HepG2 (cell line): ENCODE results near the gene ASCL3. TPM values are rescaled to one million over a fixed set of nuclear protein-coding genes. Genes with fewer than 3 reads are reported as not detected.
"Not testable (repeated sequence)": the region's sequence is repeated elsewhere in the genome, so short reads cannot be mapped to it uniquely, and the experiment has no call there.

Experiments used
- ATAC-seq: fragments of 200-7000 bp; cut with Tn5 transposase; 3 replicates; pipeline ENCODE4 v1.9.1; 2020; ENCODE audit warnings: mild to moderate bottlenecking, moderate library complexity
- BruUV-seq: library from RNA; stranded (reverse); fragments of 400-500 nt; replicated peaks from 2 replicates; lab custom pipeline; 2021; lab: Mats Ljungman, UMichigan
- CTCF ChIA-PET: fragments of 300-600 bp; formaldehyde crosslinking; extraction: SDS; loops from one replicate; lab custom pipeline; 2021; ENCODE audit warnings: low total read pairs, inconsistent platforms, low intra/inter-chr PET ratio; lab: Yijun Ruan, JAX
- POLR2A ChIA-PET: fragments of 350-600 bp; sonication (Branson Sonifier 250); formaldehyde crosslinking; loops from one replicate; lab custom pipeline; 2020; ENCODE audit warnings: antibody characterized with exemption, inconsistent platforms; lab: Yijun Ruan, JAX
- DNase-seq: peaks from one replicate; pipeline ENCODE4 v3.0.0-alpha.2; 2015; ENCODE audit warnings: low spot score
- FAIRE-seq: peaks from 3 replicates; lab custom pipeline; 2011; peaks lifted over from hg19 to GRCh38; lab: Jason Lieb, UNC
- H2AFZ ChIP-seq: one replicate; pipeline ENCODE4 v1.6.1; 2011; ENCODE audit warnings: low read length, inconsistent platforms
- H3K27ac ChIP-seq: fragments of 300-600 bp; 3 replicates; pipeline ENCODE4 v1.8.0; 2011; ENCODE audit warnings: mixed run types, mild to moderate bottlenecking, mixed read lengths, low read length, inconsistent platforms; ENCODE audit not compliant: insufficient read depth; ENCODE audit errors: extremely low read length
- H3K27me3 ChIP-seq, 2 experiments: fragments of 200-600 bp in 1 of 2; 2 replicates in 1 of 2; 3 replicates in 1 of 2; pipeline versions ENCODE4 v1.6.0 to v1.8.0; 2011; ENCODE audit warnings: low read length in 2 of 2, mild to moderate bottlenecking in 2 of 2, moderate library complexity in 2 of 2, inconsistent platforms in 1 of 2; ENCODE audit not compliant: insufficient read depth in 2 of 2, control insufficient read depth in 1 of 2
- H3K36me3 ChIP-seq, 2 experiments: fragments of 200-600 bp in 1 of 2; replicated peaks in 1 of 2; 2 replicates in 1 of 2; 3 replicates in 1 of 2; pipeline versions ENCODE4 v1.5.1 to v1.8.0; 2011; ENCODE audit warnings: low read length in 2 of 2, inconsistent platforms in 1 of 2; ENCODE audit not compliant: insufficient read depth in 2 of 2, control insufficient read depth in 1 of 2
- H3K4me1 ChIP-seq: 2 replicates; pipeline ENCODE4 v1.5.1; 2012; ENCODE audit warnings: low read length, inconsistent platforms; ENCODE audit not compliant: insufficient read depth
- H3K4me2 ChIP-seq: 2 replicates; pipeline ENCODE4 v1.6.0; 2011; ENCODE audit warnings: low read depth, low read length, inconsistent platforms
- H3K4me3 ChIP-seq, 3 experiments: fragments of 200-600 bp in 1 of 3; sonication (generic), shearing (Covaris generic) in 1 of 3; replicated peaks in 1 of 3; 2 replicates each; pipeline ENCODE4 v1.5.1; 2011 to 2016; ENCODE audit warnings: low read length in 3 of 3, inconsistent platforms in 2 of 3, low read depth in 2 of 3, mild to moderate bottlenecking in 2 of 3, control low read depth in 1 of 3, mixed read lengths in 1 of 3; ENCODE audit not compliant: insufficient read depth in 1 of 3
- H3K79me2 ChIP-seq: one replicate; pipeline ENCODE4 v1.6.1; 2011; ENCODE audit warnings: low read length, inconsistent platforms; ENCODE audit not compliant: insufficient read depth
- H3K9ac ChIP-seq: 2 replicates; pipeline ENCODE4 v1.6.0; 2011; ENCODE audit warnings: mild to moderate bottlenecking, low read depth, low read length, inconsistent platforms; ENCODE audit not compliant: insufficient read depth
- H3K9me3 ChIP-seq: 2 replicates; pipeline ENCODE4 v1.5.1; 2012; ENCODE audit warnings: mild to moderate bottlenecking, low read length
- H4K20me1 ChIP-seq: 2 replicates; pipeline ENCODE4 v1.6.0; 2011; ENCODE audit warnings: inconsistent platforms, mild to moderate bottlenecking, low read length, moderate library complexity; ENCODE audit not compliant: insufficient read depth
- MIER3 ChIP-seq: IDR thresholded peaks from 2 replicates; pipeline ENCODE4 v1.6.1; 2016; ENCODE audit warnings: missing compliant biosample characterization, borderline replicate concordance
- NFIC ChIP-seq: IDR thresholded peaks from 2 replicates; pipeline ENCODE4 v1.6.1; 2012; ENCODE audit warnings: mild to moderate bottlenecking, low read length, inconsistent platforms
- PRMT3 ChIP-seq: sonication (generic); formaldehyde crosslinking; IDR thresholded peaks from 2 replicates; pipeline ENCODE4 v1.8.1; 2022; ENCODE audit warnings: low read depth, mild to moderate bottlenecking, moderate library complexity, missing genetic modification reagents, borderline replicate concordance
- RERE ChIP-seq: IDR thresholded peaks from 2 replicates; pipeline ENCODE4 v1.6.1; 2016; ENCODE audit warnings: low read depth, missing genetic modification reagents, missing compliant biosample characterization
- SCMH1 ChIP-seq: sonication (generic); formaldehyde crosslinking; IDR thresholded peaks from 2 replicates; pipeline ENCODE4 v1.9.0; 2021; ENCODE audit warnings: missing genetic modification reagents, mild to moderate bottlenecking, borderline replicate concordance
- ZBTB1 ChIP-seq: sonication (generic); formaldehyde crosslinking; IDR thresholded peaks from 2 replicates; pipeline ENCODE4 v1.4.0; 2020; ENCODE audit warnings: missing genetic modification reagents, borderline replicate concordance
- ZKSCAN1 ChIP-seq: fragments of 150-350 bp; IDR thresholded peaks from 2 replicates; pipeline ENCODE4 v1.6.1; 2014; ENCODE audit warnings: low read length
- ZNF329 ChIP-seq: sonication (generic); formaldehyde crosslinking; IDR thresholded peaks from 2 replicates; pipeline ENCODE4 v1.9.0; 2021; ENCODE audit warnings: low read depth, mild to moderate bottlenecking, missing genetic modification reagents
- ZNF331 ChIP-seq: sonication (generic); formaldehyde crosslinking; IDR thresholded peaks from 2 replicates; pipeline ENCODE4 v1.4.0; 2020; ENCODE audit warnings: missing genetic modification reagents
- ZNF33A ChIP-seq: sonication (generic); formaldehyde crosslinking; IDR thresholded peaks from 2 replicates; pipeline ENCODE4 v1.5.1; 2020; ENCODE audit warnings: missing genetic modification reagents, mild to moderate bottlenecking, moderate library complexity, borderline replicate concordance
- ZNF660 ChIP-seq: sonication (generic); formaldehyde crosslinking; IDR thresholded peaks from 2 replicates; pipeline ENCODE4 v1.5.1; 2020; ENCODE audit warnings: mild to moderate bottlenecking, low read depth, missing genetic modification reagents, borderline replicate concordance
- ZNF720 ChIP-seq: sonication (generic); formaldehyde crosslinking; IDR thresholded peaks from 2 replicates; pipeline ENCODE4 v1.4.0; 2020; ENCODE audit warnings: missing genetic modification reagents
- WGBS: methylation state at CpG from one replicate; pipeline ENCODE4 v1.1.6; 2017; ENCODE audit warnings: low lambda C conversion rate; 5-methylcytosine and 5-hydroxymethylcytosine counted together
- in situ Hi-C: cut with HindIII; loops from 2 replicates; pipeline ENCODE4 v1.10.0; 2017; ENCODE audit warnings: low pct_unique_long_range_greater_than_20kb; ENCODE audit not compliant: extremely low pct_ligation_motif_present
- intact Hi-C: fragments of 100-400 bp; cut with micrococcal nuclease; formaldehyde crosslinking; loops from one replicate; pipeline ENCODE4 v1.10.0; 2022; ENCODE audit not compliant: unreplicated experiment
- polyA plus RNA-seq, 8 experiments: library from polyadenylated mRNA; depleted of rRNA in 3 of 8; stranded (reverse) in 7 of 8; unstranded in 1 of 8; fragments of >200 nt; fragmentation: Illumina TruSeq in 4 of 8; extraction: Trizol in 4 of 8; gene quantifications; 2 replicates each; pipeline versions ENCODE4 v1.2.1 to v1.2.3, GENCODE V29; 2011 to 2016; ENCODE audit warnings: low read depth in 4 of 8, missing spikeins in 1 of 8, mixed read lengths in 1 of 8; ENCODE audit not compliant: insufficient read depth in 1 of 8
- total RNA-seq, 5 experiments: library from RNA; depleted of rRNA; stranded (reverse); fragments of >200 nt; fragmentation: Illumina TruSeq; extraction: Trizol; gene quantifications; 2 replicates each; pipeline ENCODE4 v1.2.3, GENCODE V29; 2016; ENCODE audit warnings: low read depth in 1 of 5

Gene ASCL3
- total and polyA plus RNA-seq, 2 of the 13 experiments (the other 11 are each of a cell fraction or from before 2014, with no cell fraction given): not detected

DNA sequence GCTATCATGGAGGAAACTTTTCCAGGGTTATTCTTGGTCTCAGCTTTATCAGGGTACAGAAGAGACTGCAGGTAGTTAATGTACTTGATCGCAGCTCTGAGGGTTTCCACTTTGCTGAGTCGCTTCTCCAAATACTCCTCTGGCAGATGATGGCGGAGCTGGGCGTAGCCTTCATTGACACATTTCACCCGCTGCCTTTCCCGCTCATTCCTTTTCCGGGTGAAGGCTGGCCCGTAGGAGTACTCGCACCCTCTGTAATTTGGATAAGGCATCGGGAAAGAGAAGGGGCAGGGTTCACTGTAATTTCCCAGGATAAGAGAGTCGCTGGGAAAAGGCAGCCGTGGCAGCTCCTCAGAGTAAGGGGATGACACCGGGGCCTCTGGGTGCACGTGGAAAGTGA, 5.2 kb downstream of the ASCL3 start (continued):
- TF ChIP-seq RERE (CRISPR knock-in tag): no peak
- no peak for TF ChIP-seq NFIC

GRCh38 chr11:8937159-8937558, 5.7 kb downstream of the ASCL3 start:
- DNase-seq: no peak
- TF ChIP-seq SCMH1 (CRISPR knock-in tag) (no peak), ZNF660 (CRISPR knock-in tag) (no peak), ZNF331 (CRISPR knock-in tag) (no peak), ZNF33A (CRISPR knock-in tag) (no peak), MIER3 (CRISPR knock-in tag) (no peak), ZKSCAN1 (no peak), ZNF329 (no peak), PRMT3 (CRISPR knock-in tag) (no peak), ZNF720 (CRISPR knock-in tag) (no peak), ZBTB1 (no peak)
- intact Hi-C loops (no loop called here), in situ Hi-C loops (no loop called here)
- FAIRE-seq: no peak
- Histone ChIP-seq H3K36me3 (no peaks in the 10 kb centered on the region), H3K4me1 (peaks cover 7% of the 10 kb centered on the region), H2AFZ (no peak overlapping the region), H3K4me3 (no peak overlapping the region), H3K79me2 (no peaks in the 10 kb centered on the region), H3K9ac (no peak overlapping the region), H3K9me3 (no peaks in the 10 kb centered on the region), H3K27me3 (no peaks in the 10 kb centered on the region), H4K20me1 (no peaks in the 10 kb centered on the region), H3K27ac (no peak overlapping the region), H3K4me2 (no peak overlapping the region)
- ATAC-seq: no peak
- WGBS: 87% methylated on average over 10 of the region's 10 CpGs
- ChIA-PET CTCF (no interaction called here), POLR2A (interaction anchor here (1.5 kb wide), 1 partner anchor 26 kb away, joined by 3 read pairs; the partner anchor contains the start of gene AKIP1)
- no TSS peak for BruUV-seq

DNA sequence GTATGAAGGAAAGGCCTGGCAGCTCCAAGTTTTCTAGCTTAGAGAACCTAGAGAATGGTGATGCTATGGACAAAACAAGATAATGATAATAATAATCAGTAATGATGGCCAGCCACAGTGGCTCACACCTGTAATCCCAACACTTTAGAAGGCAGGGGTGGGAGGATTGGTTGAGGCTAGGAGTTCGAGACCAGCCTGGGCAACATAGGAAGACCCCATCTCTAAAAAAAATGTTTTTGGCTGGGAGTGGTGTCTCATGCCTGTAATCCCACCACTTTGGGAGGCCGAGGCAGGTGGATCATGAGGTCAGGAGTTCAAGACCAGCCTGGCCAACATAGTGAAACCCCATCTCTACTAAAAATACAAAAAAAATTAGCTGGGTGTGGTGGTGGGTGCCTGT, 7.0 kb downstream of the ASCL3 start:
- POLR2A ChIA-PET: interaction anchor here (0.9 kb wide), 1 partner anchor 10 kb away, joined by 3 read pairs; no protein-coding TSS in a partner anchor
- H2AFZ ChIP-seq, in situ Hi-C loops, H3K9ac ChIP-seq, H3K9me3 ChIP-seq, DNase-seq, H3K4me3 ChIP-seq, ATAC-seq, H3K4me2 ChIP-seq, FAIRE-seq, H3K27me3 ChIP-seq, intact Hi-C loops, H3K27ac ChIP-seq, BruUV-seq, H3K4me1 ChIP-seq, H4K20me1 ChIP-seq, H3K79me2 ChIP-seq, H3K36me3 ChIP-seq: not testable (repeated sequence)
- 81% methylated on average over 2 of the region's 2 CpGs for WGBS
- CTCF ChIA-PET: interaction anchor here (0.7 kb wide), 1 partner anchor 24 kb away, joined by 3 read pairs; no protein-coding TSS in a partner anchor
